HS-5 (cell line): ENCODE data around the gene MRPL1.
A peak's percentile ranks its signal among the peaks of the same experiment; 100 is the strongest.
"Not testable (repeated sequence)": the region's sequence is repeated elsewhere in the genome, so short reads cannot be mapped to it uniquely, and the experiment has no call there.

Source experiments
- DNase-seq: peaks from one replicate; pipeline ENCODE4 v3.0.0-alpha.2; 2012; ENCODE audit warnings: low read depth

The MRPL1 gene

GRCh38 chr4:77913348-77913747, 50.7 kb downstream of the MRPL1 start:
- DNase-seq = no peak

GRCh38 chr4:77917075-77917474, 54.4 kb downstream of the MRPL1 start:
- DNase-seq = no peak

GRCh38 chr4:77917601-77918000, 55.0 kb downstream of the MRPL1 start:
- DNase-seq = no peak

- no peak for DNase-seq
Measured at GRCh38 chr4:77920371-77920770, 57.7 kb downstream of the MRPL1 start.

GRCh38 chr4:77921701-77922100, 59.1 kb downstream of the MRPL1 start:
- peak; percentile 90 for DNase-seq

GRCh38 chr4:77922158-77923094, 59.8 kb downstream of the MRPL1 start:
- peak; percentile 38 for DNase-seq

GRCh38 chr4:77927991-77928925, 65.6 kb downstream of the MRPL1 start:
- DNase-seq = no peak

- no peak for DNase-seq
Measured at GRCh38 chr4:77930154-77930639, 67.6 kb downstream of the MRPL1 start.

- DNase-seq = no peak
Measured at GRCh38 chr4:77930876-77931275, 68.2 kb downstream of the MRPL1 start.

GRCh38 chr4:77931452-77932135, 69.0 kb downstream of the MRPL1 start:
- peak; percentile 58 for DNase-seq

- DNase-seq = no peak
Measured at GRCh38 chr4:77938560-77938959, 75.9 kb downstream of the MRPL1 start.

- not testable (repeated sequence) for DNase-seq
Measured at GRCh38 chr4:77945929-77946328, 83.3 kb downstream of the MRPL1 start.

GRCh38 chr4:77950203-77950602, 87.6 kb downstream of the MRPL1 start:
- no peak for DNase-seq

GRCh38 chr4:77952457-77952856, 89.8 kb downstream of the MRPL1 start:
- DNase-seq = no peak

- no peak for DNase-seq
Measured at GRCh38 chr4:77954690-77955089, 92.1 kb downstream of the MRPL1 start.

- DNase-seq = no peak
Measured at GRCh38 chr4:77956917-77957316, 94.3 kb downstream of the MRPL1 start.

GRCh38 chr4:77958897-77959296, 96.3 kb downstream of the MRPL1 start:
- no peak for DNase-seq

- no peak for DNase-seq
Measured at GRCh38 chr4:77959566-77960338, 97.1 kb downstream of the MRPL1 start.

- no peak for DNase-seq
Measured at GRCh38 chr4:77960367-77960766, 97.7 kb downstream of the MRPL1 start.

GRCh38 chr4:77963004-77963403, 100.4 kb downstream of the MRPL1 start:
- no peak for DNase-seq

- not testable (repeated sequence) for DNase-seq
Measured at GRCh38 chr4:77973657-77974056, 111.0 kb downstream of the MRPL1 start.
